ENCODE results near the gene SNCB.

GRCh38 chr5:176577312-176578176 lies 52.8 kb downstream of the SNCB start:
- TF ChIP-seq, protein P1, sequence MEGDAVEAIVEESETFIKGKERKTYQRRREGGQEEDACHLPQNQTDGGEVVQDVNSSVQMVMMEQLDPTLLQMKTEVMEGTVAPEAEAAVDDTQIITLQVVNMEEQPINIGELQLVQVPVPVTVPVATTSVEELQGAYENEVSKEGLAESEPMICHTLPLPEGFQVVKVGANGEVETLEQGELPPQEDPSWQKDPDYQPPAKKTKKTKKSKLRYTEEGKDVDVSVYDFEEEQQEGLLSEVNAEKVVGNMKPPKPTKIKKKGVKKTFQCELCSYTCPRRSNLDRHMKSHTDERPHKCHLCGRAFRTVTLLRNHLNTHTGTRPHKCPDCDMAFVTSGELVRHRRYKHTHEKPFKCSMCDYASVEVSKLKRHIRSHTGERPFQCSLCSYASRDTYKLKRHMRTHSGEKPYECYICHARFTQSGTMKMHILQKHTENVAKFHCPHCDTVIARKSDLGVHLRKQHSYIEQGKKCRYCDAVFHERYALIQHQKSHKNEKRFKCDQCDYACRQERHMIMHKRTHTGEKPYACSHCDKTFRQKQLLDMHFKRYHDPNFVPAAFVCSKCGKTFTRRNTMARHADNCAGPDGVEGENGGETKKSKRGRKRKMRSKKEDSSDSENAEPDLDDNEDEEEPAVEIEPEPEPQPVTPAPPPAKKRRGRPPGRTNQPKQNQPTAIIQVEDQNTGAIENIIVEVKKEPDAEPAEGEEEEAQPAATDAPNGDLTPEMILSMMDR (IDR thresholded peaks at IDR 0.05) = no peak
- TF ChIP-seq, protein P2, sequence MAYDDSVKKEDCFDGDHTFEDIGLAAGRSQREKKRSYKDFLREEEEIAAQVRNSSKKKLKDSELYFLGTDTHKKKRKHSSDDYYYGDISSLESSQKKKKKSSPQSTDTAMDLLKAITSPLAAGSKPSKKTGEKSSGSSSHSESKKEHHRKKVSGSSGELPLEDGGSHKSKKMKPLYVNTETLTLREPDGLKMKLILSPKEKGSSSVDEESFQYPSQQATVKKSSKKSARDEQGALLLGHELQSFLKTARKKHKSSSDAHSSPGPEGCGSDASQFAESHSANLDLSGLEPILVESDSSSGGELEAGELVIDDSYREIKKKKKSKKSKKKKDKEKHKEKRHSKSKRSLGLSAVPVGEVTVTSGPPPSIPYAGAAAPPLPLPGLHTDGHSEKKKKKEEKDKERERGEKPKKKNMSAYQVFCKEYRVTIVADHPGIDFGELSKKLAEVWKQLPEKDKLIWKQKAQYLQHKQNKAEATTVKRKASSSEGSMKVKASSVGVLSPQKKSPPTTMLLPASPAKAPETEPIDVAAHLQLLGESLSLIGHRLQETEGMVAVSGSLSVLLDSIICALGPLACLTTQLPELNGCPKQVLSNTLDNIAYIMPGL (CRISPR knock-in tag; IDR thresholded peaks at IDR 0.05) = no peak
- TF ChIP-seq ZBTB43 (CRISPR knock-in tag; IDR thresholded peaks at IDR 0.05) = no peak
- TF ChIP-seq, protein P3, sequence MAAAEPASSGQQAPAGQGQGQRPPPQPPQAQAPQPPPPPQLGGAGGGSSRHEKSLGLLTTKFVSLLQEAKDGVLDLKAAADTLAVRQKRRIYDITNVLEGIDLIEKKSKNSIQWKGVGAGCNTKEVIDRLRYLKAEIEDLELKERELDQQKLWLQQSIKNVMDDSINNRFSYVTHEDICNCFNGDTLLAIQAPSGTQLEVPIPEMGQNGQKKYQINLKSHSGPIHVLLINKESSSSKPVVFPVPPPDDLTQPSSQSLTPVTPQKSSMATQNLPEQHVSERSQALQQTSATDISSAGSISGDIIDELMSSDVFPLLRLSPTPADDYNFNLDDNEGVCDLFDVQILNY (CRISPR knock-in tag; IDR thresholded peaks at IDR 0.05) = no peak
- no peak for TF ChIP-seq ZBTB21 (CRISPR knock-in tag; IDR thresholded peaks at IDR 0.05; ENCODE audit: borderline replicate concordance)
- TF ChIP-seq NFE2L1 (CRISPR knock-in tag; IDR thresholded peaks at IDR 0.05) = no peak
- no peak for TF ChIP-seq E2F1 (CRISPR knock-in tag; IDR thresholded peaks at IDR 0.05)
